ENCODE results near the gene CDKAL1. TPM values are rescaled to one million over a fixed set of nuclear protein-coding genes. Genes with fewer than 3 reads are reported as not detected.

CDKAL1 gene
- total RNA-seq, 1 experiment from 2014 or later = 16.1 TPM

DNA sequence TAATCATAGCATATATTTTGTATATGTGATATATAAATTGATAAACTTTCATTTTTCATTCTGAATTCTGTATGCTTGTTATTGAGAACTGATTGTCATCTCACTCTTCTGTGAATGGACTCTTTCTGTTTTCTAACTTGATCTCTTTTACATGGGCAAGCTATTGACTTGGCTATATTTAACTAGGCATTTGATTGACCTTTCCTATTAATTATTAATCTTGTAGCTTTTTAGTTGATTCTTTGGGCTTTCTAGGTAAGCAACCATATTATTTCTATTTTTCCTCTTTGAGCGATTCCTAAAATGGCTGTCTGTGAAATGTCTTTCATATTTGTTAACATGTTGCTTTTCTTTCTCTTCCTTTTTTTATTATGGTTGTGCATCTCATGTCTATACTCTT, 347.1 kb downstream of the CDKAL1 start:
- TF ChIP-seq EZH2 (IDR thresholded peaks at IDR 0.05; ENCODE audit: low read depth) = no peak
- H3K4me3 ChIP-seq = no peak overlapping the region
- no peaks in the 10 kb centered on the region for H3K9me2 ChIP-seq (ENCODE audit: insufficient read depth)
- no peak overlapping the region for H3K4me2 ChIP-seq
- H3K27me3 ChIP-seq (ENCODE audit: insufficient read depth, low read depth) = no peaks in the 10 kb centered on the region
- H3F3A ChIP-seq (ENCODE audit: insufficient read depth, low read depth) = peaks cover 20% of the 10 kb centered on the region
- intact Hi-C loops (cut with micrococcal nuclease; ENCODE audit: unreplicated experiment) = no loop called here
- DNase-seq = no peak
- peaks cover 5% of the 10 kb centered on the region; the same call in 1 of the 2 replicates for H3K9me3 ChIP-seq (ENCODE audit: insufficient read depth, low read depth)
- BruUV-seq (replicated peaks) = no TSS peak
- H3K36me3 ChIP-seq (ENCODE audit: low read depth) = no peaks in the 10 kb centered on the region
- 0 out of 2 replicates have a peak, but pooled peaks cover 4% of the 10 kb centered on the region for H4K20me1 ChIP-seq (ENCODE audit: insufficient read depth)
- H3K79me2 ChIP-seq (ENCODE audit: low read depth) = no peaks in the 10 kb centered on the region
- H2AFZ ChIP-seq = no peak overlapping the region
- ChIA-PET POLR2A (ENCODE audit: unreplicated experiment) (no interaction called here), CTCF (no interaction called here)
- H3K4me1 ChIP-seq (replicated peaks; ENCODE audit: insufficient read depth) = peaks cover 30% of the 10 kb centered on the region
- no peak overlapping the region for H3K27ac ChIP-seq

DNA sequence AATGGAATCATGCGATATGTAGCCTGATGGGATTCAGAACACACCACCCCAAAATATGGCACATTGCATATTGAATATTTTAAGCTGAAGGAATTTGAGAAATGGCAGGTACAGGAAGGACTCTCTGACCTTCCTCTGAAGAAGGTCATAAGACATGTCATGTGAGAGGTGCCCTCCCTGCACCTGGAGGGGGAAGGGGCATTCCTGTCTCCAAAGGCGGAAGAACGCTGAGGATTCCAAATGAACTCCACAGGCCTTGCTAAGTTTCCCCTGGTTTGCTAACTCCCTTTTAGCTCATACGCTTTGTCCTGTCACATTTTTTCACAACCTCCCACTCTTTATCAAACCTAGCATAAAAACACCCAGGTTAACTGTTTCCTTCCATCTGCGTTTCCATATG, 347.8 kb downstream of the CDKAL1 start:
- TF ChIP-seq, protein P1, sequence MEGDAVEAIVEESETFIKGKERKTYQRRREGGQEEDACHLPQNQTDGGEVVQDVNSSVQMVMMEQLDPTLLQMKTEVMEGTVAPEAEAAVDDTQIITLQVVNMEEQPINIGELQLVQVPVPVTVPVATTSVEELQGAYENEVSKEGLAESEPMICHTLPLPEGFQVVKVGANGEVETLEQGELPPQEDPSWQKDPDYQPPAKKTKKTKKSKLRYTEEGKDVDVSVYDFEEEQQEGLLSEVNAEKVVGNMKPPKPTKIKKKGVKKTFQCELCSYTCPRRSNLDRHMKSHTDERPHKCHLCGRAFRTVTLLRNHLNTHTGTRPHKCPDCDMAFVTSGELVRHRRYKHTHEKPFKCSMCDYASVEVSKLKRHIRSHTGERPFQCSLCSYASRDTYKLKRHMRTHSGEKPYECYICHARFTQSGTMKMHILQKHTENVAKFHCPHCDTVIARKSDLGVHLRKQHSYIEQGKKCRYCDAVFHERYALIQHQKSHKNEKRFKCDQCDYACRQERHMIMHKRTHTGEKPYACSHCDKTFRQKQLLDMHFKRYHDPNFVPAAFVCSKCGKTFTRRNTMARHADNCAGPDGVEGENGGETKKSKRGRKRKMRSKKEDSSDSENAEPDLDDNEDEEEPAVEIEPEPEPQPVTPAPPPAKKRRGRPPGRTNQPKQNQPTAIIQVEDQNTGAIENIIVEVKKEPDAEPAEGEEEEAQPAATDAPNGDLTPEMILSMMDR (conservative IDR thresholded peaks at IDR 0.05) = no peak
- no peak for TF ChIP-seq EZH2 (IDR thresholded peaks at IDR 0.05; ENCODE audit: low read depth)
- no peak overlapping the region for H3K27ac ChIP-seq
- H3K9me3 ChIP-seq (ENCODE audit: insufficient read depth, low read depth) = peaks cover 9% of the 10 kb centered on the region; the same call in 1 of the 2 replicates
- H3K79me2 ChIP-seq (ENCODE audit: low read depth) = no peaks in the 10 kb centered on the region
- no peaks in the 10 kb centered on the region for H3K36me3 ChIP-seq (ENCODE audit: low read depth)
- no TSS peak for BruUV-seq (replicated peaks)
- intact Hi-C loops (cut with micrococcal nuclease; ENCODE audit: unreplicated experiment) = no loop called here
- no peaks in the 10 kb centered on the region for H4K20me1 ChIP-seq (ENCODE audit: insufficient read depth)
- no peak overlapping the region for H3K4me3 ChIP-seq
- ChIA-PET POLR2A (ENCODE audit: unreplicated experiment) (no interaction called here), CTCF (no interaction called here)
- DNase-seq = no peak
- no peaks in the 10 kb centered on the region for H3K27me3 ChIP-seq (ENCODE audit: insufficient read depth, low read depth)
- H2AFZ ChIP-seq = no peak overlapping the region
- no peak overlapping the region for H3K4me2 ChIP-seq
- peaks cover 14% of the 10 kb centered on the region for H3F3A ChIP-seq (ENCODE audit: insufficient read depth, low read depth)
- H3K4me1 ChIP-seq (replicated peaks; ENCODE audit: insufficient read depth) = peaks cover 23% of the 10 kb centered on the region
- H3K9me2 ChIP-seq (ENCODE audit: insufficient read depth) = no peaks in the 10 kb centered on the region

DNA sequence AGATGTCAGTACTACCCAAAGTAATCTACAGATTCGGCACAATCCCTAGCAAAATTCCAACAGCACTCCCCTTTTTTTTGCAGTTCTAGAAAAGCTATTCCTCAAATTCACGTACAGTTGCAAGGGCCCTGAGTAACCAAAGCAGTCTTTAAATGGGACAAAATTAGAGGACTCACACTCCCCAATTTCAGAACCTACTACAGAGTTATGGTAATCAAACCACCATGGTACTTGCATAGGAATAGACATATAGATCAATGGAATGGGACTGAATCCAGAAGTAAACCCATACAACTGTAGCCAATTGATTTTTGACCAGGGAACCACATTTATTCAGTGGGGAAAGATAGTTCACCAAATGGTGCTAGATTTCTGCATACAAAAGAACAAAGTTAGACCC, 350.8 kb downstream of the CDKAL1 start:
- Histone ChIP-seq H2AFZ (no peak overlapping the region), H3K79me2 (ENCODE audit: low read depth) (no peaks in the 10 kb centered on the region), H4K20me1 (ENCODE audit: insufficient read depth) (no peaks in the 10 kb centered on the region), H3K4me1 (replicated peaks; ENCODE audit: insufficient read depth) (0 out of 2 replicates have a peak, but pooled peaks cover under 1% of the 10 kb centered on the region), H3K9me2 (ENCODE audit: insufficient read depth) (no peaks in the 10 kb centered on the region), H3K4me3 (no peak overlapping the region), H3K4me2 (no peak overlapping the region), H3K27me3 (ENCODE audit: insufficient read depth, low read depth) (no peaks in the 10 kb centered on the region), H3F3A (ENCODE audit: insufficient read depth, low read depth) (no peaks in the 10 kb centered on the region), H3K36me3 (ENCODE audit: low read depth) (no peaks in the 10 kb centered on the region), H3K27ac (no peak overlapping the region), H3K9me3 (ENCODE audit: insufficient read depth, low read depth) (peaks cover 9% of the 10 kb centered on the region; the same call in 1 of the 2 replicates)
- no TSS peak for BruUV-seq (replicated peaks)
- intact Hi-C loops (cut with micrococcal nuclease; ENCODE audit: unreplicated experiment) = no loop called here
- no peak for DNase-seq
- TF ChIP-seq, protein P1 (conservative IDR thresholded peaks at IDR 0.05) = no peak
- TF ChIP-seq EZH2 (IDR thresholded peaks at IDR 0.05; ENCODE audit: low read depth) = no peak
- CTCF ChIA-PET = no interaction called here
- POLR2A ChIA-PET (ENCODE audit: unreplicated experiment) = no interaction called here

DNA sequence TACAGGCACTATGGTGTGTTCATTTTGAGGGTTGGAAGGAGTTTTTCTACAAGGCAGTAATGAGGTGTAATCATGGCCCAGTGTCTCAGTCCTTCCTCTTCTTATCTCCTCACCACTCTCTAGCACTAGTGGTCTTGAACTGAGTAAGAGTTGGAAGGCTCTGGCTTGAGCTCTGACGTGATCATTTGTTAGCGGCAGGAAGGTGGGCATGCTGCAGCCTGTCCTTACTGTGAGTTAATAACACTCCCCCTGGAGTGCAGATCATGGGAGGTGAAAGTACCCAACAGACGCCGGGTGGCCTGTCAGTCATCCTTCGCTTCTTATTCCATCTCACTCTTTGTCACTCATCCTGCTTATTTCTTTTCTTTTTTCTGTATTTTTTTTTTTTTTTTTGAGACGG, 356.9 kb downstream of the CDKAL1 start:
- intact Hi-C loops (cut with micrococcal nuclease; ENCODE audit: unreplicated experiment) = no loop called here
- H3K4me2 ChIP-seq = no peak overlapping the region
- H3K4me1 ChIP-seq (replicated peaks; ENCODE audit: insufficient read depth) = no peaks in the 10 kb centered on the region
- ChIA-PET POLR2A (ENCODE audit: unreplicated experiment) (no interaction called here), CTCF (no interaction called here)
- H3K9me3 ChIP-seq (ENCODE audit: insufficient read depth, low read depth) = peaks cover 4% of the 10 kb centered on the region; the same call in 1 of the 2 replicates
- no peak overlapping the region for H2AFZ ChIP-seq
- H3K4me3 ChIP-seq = no peak overlapping the region
- DNase-seq = no peak
- H4K20me1 ChIP-seq (ENCODE audit: insufficient read depth) = no peaks in the 10 kb centered on the region
- no peaks in the 10 kb centered on the region for H3K27me3 ChIP-seq (ENCODE audit: insufficient read depth, low read depth)
- H3F3A ChIP-seq (ENCODE audit: insufficient read depth, low read depth) = no peaks in the 10 kb centered on the region
- H3K36me3 ChIP-seq (ENCODE audit: low read depth) = no peaks in the 10 kb centered on the region
- H3K9me2 ChIP-seq (ENCODE audit: insufficient read depth) = no peaks in the 10 kb centered on the region
- H3K27ac ChIP-seq = no peak overlapping the region
- TF ChIP-seq EZH2 (IDR thresholded peaks at IDR 0.05; ENCODE audit: low read depth) = no peak
- TF ChIP-seq, protein P1 (conservative IDR thresholded peaks at IDR 0.05) = no peak
- BruUV-seq (replicated peaks) = no TSS peak
- no peaks in the 10 kb centered on the region for H3K79me2 ChIP-seq (ENCODE audit: low read depth)
